HG02970 (cell line): ENCODE data around the gene CSF1.
"Not testable (repeated sequence)": the region's sequence is repeated elsewhere in the genome, so short reads cannot be mapped to it uniquely, and the experiment has no call there.

Experiments
- ATAC-seq: cut with Tn5 transposase; IDR thresholded peaks from one replicate; pipeline ENCODE4 v1.9.1; 2021; ENCODE audit warnings: mild to moderate bottlenecking, moderate library complexity, moderate number of reproducible peaks; ENCODE audit not compliant: unreplicated experiment, low FRiP score

The CSF1 gene

GRCh38 chr1:109910123-109910962 is at the start of gene CSF1:
Gene CSF1, plus strand, starts transcription at chr1:109910849. Its CDS starts 175 bp downstream, at chr1:109911024.
- no peak for ATAC-seq

GRCh38 chr1:109861616-109862015 is 49.0 kb upstream of the CSF1 start:
- ATAC-seq: not testable (repeated sequence)

- ATAC-seq: no peak
Measured at GRCh38 chr1:109863667-109864046, 47.0 kb upstream of the CSF1 start.

- no peak for ATAC-seq
Measured at GRCh38 chr1:109864047-109864822, 46.4 kb upstream of the CSF1 start.

GRCh38 chr1:109864930-109865612 is 45.6 kb upstream of the CSF1 start:
- ATAC-seq: no peak

GRCh38 chr1:109866071-109866470 is 44.6 kb upstream of the CSF1 start:
- ATAC-seq: no peak

- no peak for ATAC-seq
Measured at GRCh38 chr1:109873278-109874175, 37.1 kb upstream of the CSF1 start.

- ATAC-seq: no peak
Measured at GRCh38 chr1:109874445-109874844, 36.2 kb upstream of the CSF1 start.

GRCh38 chr1:109875874-109876273 is 34.8 kb upstream of the CSF1 start:
- ATAC-seq: no peak

GRCh38 chr1:109876617-109877316 is 33.9 kb upstream of the CSF1 start:
- no peak for ATAC-seq

- no peak for ATAC-seq
Measured at GRCh38 chr1:109877317-109877771, 33.3 kb upstream of the CSF1 start.

GRCh38 chr1:109877776-109878175 is 32.9 kb upstream of the CSF1 start:
- no peak for ATAC-seq

- ATAC-seq: no peak
Measured at GRCh38 chr1:109878531-109879104, 32.0 kb upstream of the CSF1 start.

GRCh38 chr1:109879371-109879770 is 31.3 kb upstream of the CSF1 start:
- ATAC-seq: not testable (repeated sequence)

GRCh38 chr1:109879881-109880525 is 30.6 kb upstream of the CSF1 start:
- no peak for ATAC-seq

- ATAC-seq: no peak
Measured at GRCh38 chr1:109880971-109881894, 29.4 kb upstream of the CSF1 start.

- no peak for ATAC-seq
Measured at GRCh38 chr1:109881906-109882287, 28.8 kb upstream of the CSF1 start.
